Esophagus muscularis mucosa (tissue), 4 donors: Measurements from ENCODE around the gene ZNF101. TPM values are rescaled to one million over a fixed set of nuclear protein-coding genes. Genes with fewer than 3 reads are reported as not detected.

Source experiments
- DNase-seq: peaks from one replicate; pipeline ENCODE4 v3.0.0-alpha.2; 2017; ENCODE audit errors: extremely low spot score
- H3K27ac ChIP-seq, 4 donors: fragments of 200-600 bp; sonication (generic); replicated peaks in 1 of 4; 1 replicate in 3 of 4; 2 replicates in 1 of 4; pipeline ENCODE4 v1.5.1; 2016 to 2019; ENCODE audit warnings: mild to moderate bottlenecking in 1 of 4
- H3K27me3 ChIP-seq, 4 donors: fragments of 200-600 bp; sonication (generic); one replicate each; pipeline versions ENCODE4 v1.5.1 to v1.6.0; 2016 to 2019
- H3K36me3 ChIP-seq, 4 donors: fragments of 200-600 bp; sonication (generic); one replicate each; pipeline ENCODE4 v1.5.1; 2016 to 2019
- H3K4me1 ChIP-seq, 4 donors: fragments of 200-600 bp; sonication (generic); one replicate each; pipeline ENCODE4 v1.5.1; 2016 to 2019
- H3K4me3 ChIP-seq, 4 donors: fragments of 200-600 bp; sonication (generic); 1 replicate in 2 of 4; 2 replicates in 2 of 4; pipeline ENCODE4 v1.5.1; 2016 to 2019; ENCODE audit warnings: mild to moderate bottlenecking in 4 of 4, moderate library complexity in 1 of 4
- H3K9me3 ChIP-seq, 4 donors: fragments of 200-600 bp; sonication (generic); 1 replicate in 3 of 4; 2 replicates in 1 of 4; pipeline ENCODE4 v1.5.1; 2016 to 2019
- EP300 ChIP-seq: sonication (generic); formaldehyde crosslinking; IDR thresholded peaks from one replicate; pipeline ENCODE4 v1.6.1; 2017; ENCODE audit warnings: antibody characterized with exemption
- POLR2A ChIP-seq: fragments of 450-650 bp; IDR thresholded peaks from one replicate; pipeline ENCODE4 v1.6.1; 2017; ENCODE audit warnings: antibody characterized with exemption, moderate library complexity, mild to moderate bottlenecking, low read depth
- POLR2AphosphoS5 ChIP-seq, 2 donors: sonication (generic); formaldehyde crosslinking; IDR thresholded peaks; one replicate each; pipeline ENCODE4 v1.6.1; 2017; ENCODE audit warnings: antibody characterized with exemption in 2 of 2
- WGBS: methylation state at CpG from one replicate; pipeline ENCODE4 v1.1.5; 2018; 5-methylcytosine and 5-hydroxymethylcytosine counted together
- intact Hi-C: fragments of 100-400 bp; cut with DNase I; formaldehyde crosslinking; loops from one replicate; pipeline ENCODE4 v1.15.1; 2023
- total RNA-seq, 4 donors: library from RNA; depleted of rRNA; stranded (reverse); fragments of >200 nt; gene quantifications; one replicate each; pipeline versions ENCODE4 v1.1.0 to v1.2.1, GENCODE V29; 2016
- TF ChIP-seq, protein P1 (sequence below), 3 experiments: fragments of 200-600 bp in 2 of 3; fragments of 450-650 bp in 1 of 3; sonication (generic) in 2 of 3; IDR thresholded peaks; one replicate each; pipeline ENCODE4 v1.5.1; 2017 to 2019; ENCODE audit warnings: antibody characterized with exemption in 3 of 3, mild to moderate bottlenecking in 2 of 3, moderate library complexity in 1 of 3

Gene ZNF101
- total RNA-seq, 4 donors from 2014 or later: 4.5 to 7.1 (median 5.7) TPM

DNA sequence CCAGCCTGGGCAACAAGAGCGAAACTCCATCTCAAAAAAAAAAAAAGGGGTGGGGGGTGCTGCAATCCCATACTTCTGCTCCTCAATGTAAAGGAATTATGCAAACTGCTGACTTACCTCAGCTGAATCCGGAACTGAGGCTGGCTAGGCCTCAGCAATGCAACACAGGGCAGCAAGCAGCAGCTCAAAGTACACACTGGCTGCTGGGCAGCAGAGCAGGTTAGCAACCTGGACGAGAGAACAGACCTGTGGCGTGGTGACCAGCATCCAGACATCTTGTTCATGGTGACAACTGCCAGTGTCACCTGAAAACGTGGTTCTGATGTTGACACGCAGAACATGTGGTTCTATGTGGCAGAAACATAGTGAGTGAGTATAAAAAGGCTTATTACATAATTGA is 36.2 kb downstream of the ZNF101 start:
- H3K36me3 ChIP-seq: peaks cover 12 to 49% (median 34%) of the 10 kb centered on the region in 4 donors
- no peak for DNase-seq
- no peak overlapping the region for H3K27ac ChIP-seq
- 88% methylated on average over 6 of the region's 6 CpGs for WGBS
- peaks cover 20 to 97% (median 76%) of the 10 kb centered on the region in 4 donors for H3K9me3 ChIP-seq
- intact Hi-C loops: no loop called here
- no peak overlapping the region for H3K4me3 ChIP-seq
- no peaks in the 10 kb centered on the region for H3K4me1 ChIP-seq
- no peaks in the 10 kb centered on the region for H3K27me3 ChIP-seq
- TF ChIP-seq POLR2A (no peak), POLR2AphosphoS5 (IDR thresholded peaks at IDR 0.05) (no peak), EP300 (no peak)
- TF ChIP-seq, protein P1, sequence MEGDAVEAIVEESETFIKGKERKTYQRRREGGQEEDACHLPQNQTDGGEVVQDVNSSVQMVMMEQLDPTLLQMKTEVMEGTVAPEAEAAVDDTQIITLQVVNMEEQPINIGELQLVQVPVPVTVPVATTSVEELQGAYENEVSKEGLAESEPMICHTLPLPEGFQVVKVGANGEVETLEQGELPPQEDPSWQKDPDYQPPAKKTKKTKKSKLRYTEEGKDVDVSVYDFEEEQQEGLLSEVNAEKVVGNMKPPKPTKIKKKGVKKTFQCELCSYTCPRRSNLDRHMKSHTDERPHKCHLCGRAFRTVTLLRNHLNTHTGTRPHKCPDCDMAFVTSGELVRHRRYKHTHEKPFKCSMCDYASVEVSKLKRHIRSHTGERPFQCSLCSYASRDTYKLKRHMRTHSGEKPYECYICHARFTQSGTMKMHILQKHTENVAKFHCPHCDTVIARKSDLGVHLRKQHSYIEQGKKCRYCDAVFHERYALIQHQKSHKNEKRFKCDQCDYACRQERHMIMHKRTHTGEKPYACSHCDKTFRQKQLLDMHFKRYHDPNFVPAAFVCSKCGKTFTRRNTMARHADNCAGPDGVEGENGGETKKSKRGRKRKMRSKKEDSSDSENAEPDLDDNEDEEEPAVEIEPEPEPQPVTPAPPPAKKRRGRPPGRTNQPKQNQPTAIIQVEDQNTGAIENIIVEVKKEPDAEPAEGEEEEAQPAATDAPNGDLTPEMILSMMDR (IDR thresholded peaks at IDR 0.05): no peak

DNA sequence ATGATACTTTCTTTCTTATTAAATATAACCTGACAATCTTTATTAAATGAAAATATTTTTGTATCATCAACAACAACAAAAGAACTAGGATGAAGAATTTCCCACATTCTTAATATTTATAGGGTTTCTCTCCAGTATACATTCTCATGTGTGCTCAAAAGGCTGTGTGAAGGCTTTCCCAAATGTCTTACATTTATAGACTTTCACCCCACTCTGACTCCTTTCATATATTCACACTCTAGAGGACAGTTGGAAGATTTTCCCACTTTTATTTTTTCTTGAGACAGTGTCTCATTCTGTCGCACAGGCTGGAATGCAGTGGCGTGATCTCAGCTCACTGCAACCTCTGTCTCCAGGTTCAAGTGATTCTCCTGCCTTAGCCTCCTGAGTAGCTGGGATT is 41.9 kb downstream of the ZNF101 start:
- TF ChIP-seq POLR2AphosphoS5 (IDR thresholded peaks at IDR 0.05): no peak
- DNase-seq: no peak
- intact Hi-C loops: no loop called here
- Histone ChIP-seq H3K27me3 (no peaks in the 10 kb centered on the region), H3K27ac (no peak overlapping the region), H3K4me3 (no peak overlapping the region), H3K4me1 (no peaks in the 10 kb centered on the region), H3K9me3 (peaks cover 38 to 100% (median 98%) of the 10 kb centered on the region in 4 donors), H3K36me3 (peaks cover 34 to 61% (median 52%) of the 10 kb centered on the region in 4 donors)
- whole genome bisulfite sequencing: 100% methylated on average over 2 of the region's 2 CpGs

DNA sequence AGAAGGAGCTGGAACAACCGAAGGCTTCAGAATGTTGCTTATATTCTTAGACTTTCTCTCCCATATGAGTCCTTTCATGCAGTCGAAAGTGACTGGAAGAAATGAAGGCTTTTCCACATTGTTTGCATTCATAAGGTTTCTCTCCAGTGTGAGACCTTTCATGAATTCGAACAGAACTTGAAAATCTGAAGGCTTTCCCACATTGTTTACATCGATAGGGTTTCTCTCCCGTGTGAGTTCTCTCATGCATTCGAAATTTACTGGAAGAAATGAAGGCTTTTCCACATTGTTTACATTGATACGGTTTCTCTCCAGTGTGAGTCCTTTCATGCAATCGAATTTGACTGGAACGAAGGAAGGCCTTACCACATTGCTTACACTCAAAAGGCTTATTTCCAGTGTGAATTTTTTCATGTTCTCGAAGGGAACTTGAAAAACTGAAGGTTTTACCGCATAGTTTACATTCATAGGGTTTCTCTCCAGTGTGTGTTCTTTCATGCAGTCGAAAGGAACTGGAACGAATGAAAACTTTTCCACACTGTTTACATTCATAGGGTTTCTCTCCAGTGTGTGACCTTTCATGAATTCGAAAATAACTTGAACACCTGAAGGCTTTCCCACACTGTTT is 42.8 kb downstream of the ZNF101 start:
- TF ChIP-seq POLR2A (no peak), POLR2AphosphoS5 (IDR thresholded peaks at IDR 0.05) (no peak), EP300 (no peak)
- TF ChIP-seq, protein P1 (IDR thresholded peaks at IDR 0.05): no peak
- DNase-seq: no peak
- Histone ChIP-seq H3K4me1 (no peaks in the 10 kb centered on the region), H3K9me3 (peaks cover 38 to 100% (median 99%) of the 10 kb centered on the region in 4 donors), H3K27me3 (no peaks in the 10 kb centered on the region), H3K4me3 (no peak overlapping the region), H3K36me3 (peaks cover 38 to 68% (median 52%) of the 10 kb centered on the region in 4 donors), H3K27ac (no peak overlapping the region)
- 98% methylated on average over 14 of the region's 14 CpGs for WGBS
- intact Hi-C loops: no loop called here

DNA sequence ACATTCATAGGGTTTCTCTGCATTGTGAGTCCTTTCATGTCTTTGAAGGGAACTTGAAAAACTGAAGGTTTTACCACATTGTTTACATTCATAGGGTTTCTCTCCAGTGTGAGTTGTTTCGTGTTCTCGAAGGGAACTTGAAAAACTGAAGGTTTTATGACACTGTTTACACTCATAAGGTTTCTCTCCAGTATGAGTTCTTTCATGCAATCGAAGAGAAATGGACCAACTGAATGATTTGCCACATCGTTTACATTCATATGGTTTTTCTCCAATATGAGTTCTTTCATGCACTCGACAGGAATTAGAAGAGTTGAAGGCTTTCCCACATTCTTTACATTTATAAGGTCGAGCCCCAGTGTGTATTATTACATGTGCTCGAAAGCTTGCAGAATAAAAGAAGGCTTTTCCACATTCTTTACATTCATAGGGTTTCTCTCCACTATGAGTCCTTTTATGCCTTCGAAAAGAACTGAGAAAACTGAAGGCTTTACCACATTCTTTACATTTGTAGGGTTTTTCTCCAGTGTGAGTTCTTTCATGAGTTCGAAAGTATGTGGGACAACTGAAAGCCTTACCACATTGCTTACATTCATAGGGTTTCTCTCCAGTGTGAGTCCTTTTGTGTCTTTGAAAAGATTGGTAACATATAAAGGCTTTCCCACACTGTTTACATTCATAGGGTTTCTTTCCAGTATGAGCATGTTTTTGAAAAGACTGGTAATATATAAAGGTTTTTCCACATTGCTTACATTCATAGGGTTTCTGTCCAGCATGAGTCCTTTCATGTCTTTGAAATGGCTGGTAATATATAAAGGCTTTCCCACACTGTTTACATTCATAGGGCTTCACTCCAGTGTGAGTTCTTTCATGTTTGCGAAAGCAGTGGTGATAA is 43.5 kb downstream of the ZNF101 start:
- TF ChIP-seq, protein P1 (IDR thresholded peaks at IDR 0.05): no peak
- TF ChIP-seq EP300 (no peak), POLR2AphosphoS5 (IDR thresholded peaks at IDR 0.05) (no peak), POLR2A (no peak)
- Histone ChIP-seq H3K4me1 (no peaks in the 10 kb centered on the region), H3K4me3 (no peak overlapping the region), H3K9me3 (peaks cover 46 to 100% (median 100%) of the 10 kb centered on the region in 4 donors), H3K36me3 (peaks cover 39 to 75% (median 58%) of the 10 kb centered on the region in 4 donors), H3K27ac (no peak overlapping the region), H3K27me3 (no peaks in the 10 kb centered on the region)
- no peak for DNase-seq
- intact Hi-C loops: no loop called here
- WGBS: 98% methylated on average over 10 of the region's 10 CpGs

DNA sequence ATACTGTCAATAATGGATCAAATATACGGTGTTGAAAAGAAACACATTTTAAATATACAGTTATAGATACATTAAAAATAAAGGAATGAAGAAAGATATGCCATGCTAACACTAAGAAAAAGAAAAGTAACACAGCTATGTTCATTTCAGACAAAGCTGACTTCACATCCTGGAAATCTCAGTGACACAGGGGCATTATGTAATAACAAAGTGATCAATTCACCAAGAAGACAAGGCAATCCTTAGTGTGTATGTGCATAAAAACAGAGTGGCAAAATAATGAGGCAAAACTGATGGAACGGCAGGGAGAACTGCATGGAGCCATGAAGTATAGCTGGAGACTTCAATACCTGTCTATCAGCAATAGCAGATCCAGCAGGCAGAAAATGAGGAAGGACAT is 51.2 kb downstream of the ZNF101 start:
- H3K27me3 ChIP-seq: no peaks in the 10 kb centered on the region
- no peak overlapping the region for H3K27ac ChIP-seq
- TF ChIP-seq POLR2A (no peak), POLR2AphosphoS5 (IDR thresholded peaks at IDR 0.05) (no peak), EP300 (no peak)
- TF ChIP-seq, protein P1 (IDR thresholded peaks at IDR 0.05): no peak
- no peak for DNase-seq
- intact Hi-C loops: no loop called here
- no peaks in the 10 kb centered on the region for H3K4me1 ChIP-seq
- no peak overlapping the region for H3K4me3 ChIP-seq
- 98% methylated on average over 2 of the region's 2 CpGs for WGBS
- peaks cover 26 to 86% (median 81%) of the 10 kb centered on the region in 4 donors for H3K9me3 ChIP-seq
- peaks cover 6 to 33% (median 19%) of the 10 kb centered on the region in 4 donors for H3K36me3 ChIP-seq
